AG04449 (cell line): ENCODE measurements around the gene MAD2L2.
"Not testable (repeated sequence)": the region's sequence is repeated elsewhere in the genome, so short reads cannot be mapped to it uniquely, and the experiment has no call there.

ENCODE experiments used
- CTCF ChIA-PET: fragments of 350-600 bp; formaldehyde crosslinking; extraction: SDS; loops from one replicate; lab custom pipeline; 2021; ENCODE audit warnings: antibody characterized with exemption; lab: Yijun Ruan, JAX
- POLR2A ChIA-PET: fragments of 400-600, 350-600 bp; formaldehyde crosslinking; extraction: SDS; loops from one replicate; lab custom pipeline; 2020; ENCODE audit warnings: antibody characterized with exemption, inconsistent platforms; lab: Yijun Ruan, JAX
- DNase-seq: peaks from one replicate; pipeline ENCODE4 v3.0.0-alpha.2; 2010; ENCODE audit warnings: low read depth, low spot score
- H3K4me3 ChIP-seq: 2 replicates; pipeline ENCODE4 v1.5.1; 2011; ENCODE audit warnings: low read depth, mild to moderate bottlenecking, control low read depth, low read length
- CTCF ChIP-seq: IDR thresholded peaks from one replicate; pipeline ENCODE4 v1.5.1; 2011; ENCODE audit warnings: mild to moderate bottlenecking, moderate library complexity, low read length, control low read depth, inconsistent platforms; ENCODE audit not compliant: insufficient read depth; ENCODE audit errors: missing control alignments

MAD2L2 gene

DNA sequence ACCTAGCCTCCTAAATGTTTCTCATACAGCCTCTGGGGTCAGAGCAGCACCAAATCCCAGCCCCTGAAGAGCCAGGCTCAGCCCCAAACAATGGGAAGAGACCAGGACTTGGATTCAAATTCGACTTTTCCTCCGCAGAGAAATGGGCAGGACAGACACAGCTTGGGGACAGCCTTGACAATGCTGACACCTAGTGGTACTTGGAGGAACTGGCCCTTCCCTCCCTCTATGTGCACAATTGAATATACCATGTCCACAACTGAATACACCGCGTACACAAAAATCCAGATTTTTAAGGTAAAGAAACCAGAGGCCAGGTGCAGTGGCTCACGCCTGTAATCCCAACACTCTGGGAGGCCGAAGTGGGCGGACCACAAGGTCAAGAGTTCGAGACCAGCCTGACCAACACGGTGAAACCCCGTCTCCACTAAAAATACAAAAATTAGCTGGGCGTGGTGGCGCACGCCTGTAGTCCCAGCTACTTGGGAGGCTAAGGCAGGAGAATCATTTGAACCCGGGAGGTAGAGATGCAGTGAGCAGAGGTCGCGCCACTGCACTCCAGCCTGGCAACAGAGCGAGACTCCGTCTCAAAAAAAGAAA is 38.4 kb downstream of the MAD2L2 start:
- TF ChIP-seq CTCF: peak; percentile 96
- CTCF ChIA-PET: interaction anchor here (0.7 to 22.2 kb wide), 39 partner anchors 9 to 611 kb away, joined by 3 to 456 read pairs (median 3); partner anchors contain the start of genes DISP3, EXOSC10, FBXO2 and FBXO6
- DNase-seq, POLR2A ChIA-PET, H3K4me3 ChIP-seq: not testable (repeated sequence)

DNA sequence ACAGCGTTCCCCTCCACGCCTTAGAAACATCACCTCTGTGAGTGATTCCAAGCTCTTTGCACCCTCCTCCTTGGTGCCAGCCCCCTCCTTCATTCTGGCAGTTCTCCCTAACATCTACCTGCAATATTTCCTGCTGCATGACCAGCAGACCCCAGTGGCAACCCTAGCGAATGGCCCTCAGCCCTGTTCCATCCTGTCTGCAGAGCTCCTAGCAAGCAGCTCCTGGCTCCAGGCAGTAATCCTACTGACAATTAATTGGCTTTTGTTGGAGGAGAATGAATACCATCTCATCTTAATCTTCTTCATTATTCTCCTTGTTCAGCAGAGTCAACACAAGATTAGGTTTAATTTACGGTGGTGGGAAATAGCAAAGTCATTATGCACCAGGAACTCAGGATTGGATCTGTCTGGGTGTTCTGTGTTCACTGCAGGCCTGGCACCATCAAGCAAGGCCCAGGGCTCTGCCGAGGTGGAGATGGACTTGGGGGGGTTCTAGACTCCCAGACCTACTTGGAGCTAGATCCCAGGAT is 39.1 kb downstream of the MAD2L2 start:
- POLR2A ChIA-PET: no interaction called here
- H3K4me3 ChIP-seq: no peak overlapping the region
- no peak for DNase-seq
- no peak for TF ChIP-seq CTCF
- CTCF ChIA-PET: interaction anchor here (0.7 to 22.2 kb wide), 32 partner anchors 9 to 611 kb away, joined by 3 to 456 read pairs (median 4); partner anchors contain the start of genes FBXO2, FBXO6, MTOR and UBIAD1

DNA sequence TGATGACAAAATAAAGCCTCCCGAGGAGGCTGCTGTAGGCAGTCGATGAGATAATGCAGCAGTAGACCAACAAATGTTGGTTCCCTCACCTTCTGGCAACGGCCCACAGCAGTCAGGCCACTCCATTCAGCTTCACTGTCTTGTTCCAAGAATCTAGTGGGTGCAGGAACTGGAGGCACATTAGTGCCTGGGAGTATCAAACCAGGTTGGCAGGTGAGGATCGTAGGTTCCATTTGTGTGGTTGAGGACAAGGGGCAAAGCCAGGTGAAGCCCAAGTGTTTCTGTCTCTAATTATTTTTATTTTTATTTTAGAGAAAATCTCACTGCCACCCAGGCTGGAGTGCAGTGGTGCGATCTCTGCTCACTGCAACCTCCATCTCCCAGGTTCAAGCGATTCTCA is 40.0 kb downstream of the MAD2L2 start:
- DNase-seq: no peak
- ChIA-PET POLR2A (no interaction called here), CTCF (interaction anchor here (0.9 to 22.2 kb wide), 12 partner anchors 8 to 610 kb away, joined by 3 to 456 read pairs (median 14); partner anchors contain the start of genes FBXO2 and MTOR)
- TF ChIP-seq CTCF: no peak
- H3K4me3 ChIP-seq: no peak overlapping the region

DNA sequence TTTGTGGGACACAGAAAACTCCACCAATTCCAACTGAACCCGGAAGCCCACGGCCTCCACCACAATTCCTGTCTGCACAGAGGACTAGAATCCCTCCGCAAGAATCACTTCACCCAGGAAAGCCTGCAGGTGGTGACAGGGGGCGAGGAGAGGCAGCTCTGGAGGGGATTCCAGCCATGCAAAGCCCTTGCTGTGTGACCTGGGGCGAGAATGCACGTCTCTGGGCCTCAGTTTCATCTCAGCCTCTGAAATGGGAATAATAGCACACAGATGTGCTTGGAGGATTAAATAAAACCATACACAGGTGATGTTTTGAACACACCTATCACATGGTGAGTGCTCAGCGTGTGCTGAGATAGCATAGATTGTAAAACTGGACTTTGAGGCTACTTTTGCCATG is 40.8 kb downstream of the MAD2L2 start:
- CTCF ChIA-PET: interaction anchor here (2.0 to 22.2 kb wide), 4 partner anchors 12 to 604 kb away, joined by 5 to 456 read pairs (median 177); partner anchors contain the start of gene FBXO2
- POLR2A ChIA-PET: no interaction called here
- no peak overlapping the region for H3K4me3 ChIP-seq
- no peak for DNase-seq
- TF ChIP-seq CTCF: no peak

DNA sequence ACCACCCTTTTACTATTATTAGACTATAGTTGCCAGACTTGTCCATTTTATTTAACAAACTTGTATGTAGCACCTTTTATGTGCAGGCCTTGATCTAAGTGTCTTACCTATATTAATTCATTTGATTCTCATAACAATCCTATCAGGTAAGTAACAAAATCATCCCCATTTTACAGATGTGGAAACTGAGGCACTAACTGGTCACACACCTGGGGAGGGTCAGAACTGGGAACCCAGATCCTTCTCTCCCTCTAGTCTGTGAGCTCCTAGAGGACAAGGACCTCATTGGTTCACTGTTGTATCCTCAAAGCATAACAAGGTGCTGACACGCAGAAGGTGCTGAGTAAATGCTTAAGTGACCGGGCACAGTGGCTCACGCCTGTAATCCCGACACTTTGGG is 41.6 kb downstream of the MAD2L2 start:
- POLR2A ChIA-PET: no interaction called here
- CTCF ChIA-PET: interaction anchor here (2.0 to 22.2 kb wide), 4 partner anchors 12 to 603 kb away, joined by 5 to 456 read pairs (median 177); partner anchors contain the start of gene FBXO2
- TF ChIP-seq CTCF: no peak
- no peak for DNase-seq
- no peak overlapping the region for H3K4me3 ChIP-seq

DNA sequence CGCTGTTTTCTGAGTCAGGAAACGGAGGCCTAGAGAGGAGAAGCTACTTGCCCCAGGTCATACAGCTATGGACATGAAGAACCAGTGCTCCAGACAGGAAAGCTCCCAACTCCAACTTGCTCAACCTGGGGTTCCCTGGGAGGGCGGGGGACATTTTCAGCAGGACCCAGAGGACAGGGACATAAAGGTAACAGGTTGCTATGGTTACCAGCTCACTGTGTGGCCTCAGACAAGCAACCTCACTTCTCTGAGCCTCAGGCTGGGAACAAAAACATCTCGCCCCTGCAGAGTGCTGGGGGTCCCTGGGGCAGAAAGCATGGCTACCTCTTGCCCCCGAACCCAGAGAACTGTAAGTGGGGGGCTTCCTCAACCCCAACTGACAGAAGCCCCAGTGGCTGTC is 42.8 kb downstream of the MAD2L2 start:
- H3K4me3 ChIP-seq: no peak overlapping the region
- no peak for TF ChIP-seq CTCF
- DNase-seq: no peak
- CTCF ChIA-PET: interaction anchor here (0.9 to 22.2 kb wide), 6 partner anchors 10 to 602 kb away, joined by 3 to 456 read pairs (median 6); no protein-coding TSS in a partner anchor
- POLR2A ChIA-PET: no interaction called here
